GM06990 (cell line): ENCODE results near the gene CFAP61.

Experiments
- DNase-seq: peaks from one replicate; pipeline ENCODE4 v3.0.0-alpha.2; 2011; ENCODE audit not compliant: insufficient read length; ENCODE audit errors: extremely low read depth
- H3K27me3 ChIP-seq: replicated peaks from 2 replicates; pipeline ENCODE4 v1.6.0; 2011; ENCODE audit warnings: low read length; ENCODE audit not compliant: control insufficient read depth, insufficient read depth
- H3K36me3 ChIP-seq: 2 replicates; pipeline ENCODE4 v1.5.1; 2011; ENCODE audit warnings: low read length; ENCODE audit not compliant: control insufficient read depth, insufficient read depth
- H3K4me3 ChIP-seq: replicated peaks from 2 replicates; pipeline ENCODE4 v1.5.1; 2011; ENCODE audit warnings: low read depth, mild to moderate bottlenecking, control low read depth, low read length
- TF ChIP-seq, protein P1 (sequence below): IDR thresholded peaks from 2 replicates; pipeline ENCODE4 v1.5.1; 2011; ENCODE audit warnings: low read length, control low read depth, mild to moderate bottlenecking, inconsistent platforms; ENCODE audit not compliant: insufficient read depth, poor library complexity, severe bottlenecking

The CFAP61 gene

DNA sequence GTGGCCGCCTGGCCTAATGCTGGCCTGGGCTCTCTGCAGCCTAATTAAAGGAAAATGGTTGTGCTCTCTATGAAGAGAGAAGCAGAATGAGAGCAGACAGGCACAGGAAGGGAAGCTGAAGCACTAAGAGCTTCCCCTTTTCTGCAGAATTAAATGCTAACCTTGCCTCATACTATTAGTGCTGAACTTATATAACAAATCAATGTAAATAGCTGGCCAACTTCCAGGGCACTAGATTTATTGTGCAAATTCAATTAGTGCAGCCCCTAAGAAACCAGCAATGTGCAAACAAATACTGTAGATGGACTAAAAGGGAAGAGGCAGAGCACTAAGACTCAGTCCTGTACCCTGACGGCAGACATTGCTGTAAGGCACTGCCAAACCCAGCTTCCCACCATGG, 279.5 kb downstream of the CFAP61 start:
- H3K4me3 ChIP-seq: no peak overlapping the region
- no peaks in the 10 kb centered on the region for H3K36me3 ChIP-seq
- TF ChIP-seq, protein P1, sequence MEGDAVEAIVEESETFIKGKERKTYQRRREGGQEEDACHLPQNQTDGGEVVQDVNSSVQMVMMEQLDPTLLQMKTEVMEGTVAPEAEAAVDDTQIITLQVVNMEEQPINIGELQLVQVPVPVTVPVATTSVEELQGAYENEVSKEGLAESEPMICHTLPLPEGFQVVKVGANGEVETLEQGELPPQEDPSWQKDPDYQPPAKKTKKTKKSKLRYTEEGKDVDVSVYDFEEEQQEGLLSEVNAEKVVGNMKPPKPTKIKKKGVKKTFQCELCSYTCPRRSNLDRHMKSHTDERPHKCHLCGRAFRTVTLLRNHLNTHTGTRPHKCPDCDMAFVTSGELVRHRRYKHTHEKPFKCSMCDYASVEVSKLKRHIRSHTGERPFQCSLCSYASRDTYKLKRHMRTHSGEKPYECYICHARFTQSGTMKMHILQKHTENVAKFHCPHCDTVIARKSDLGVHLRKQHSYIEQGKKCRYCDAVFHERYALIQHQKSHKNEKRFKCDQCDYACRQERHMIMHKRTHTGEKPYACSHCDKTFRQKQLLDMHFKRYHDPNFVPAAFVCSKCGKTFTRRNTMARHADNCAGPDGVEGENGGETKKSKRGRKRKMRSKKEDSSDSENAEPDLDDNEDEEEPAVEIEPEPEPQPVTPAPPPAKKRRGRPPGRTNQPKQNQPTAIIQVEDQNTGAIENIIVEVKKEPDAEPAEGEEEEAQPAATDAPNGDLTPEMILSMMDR: no peak
- no peak for DNase-seq
- no peaks in the 10 kb centered on the region for H3K27me3 ChIP-seq

DNA sequence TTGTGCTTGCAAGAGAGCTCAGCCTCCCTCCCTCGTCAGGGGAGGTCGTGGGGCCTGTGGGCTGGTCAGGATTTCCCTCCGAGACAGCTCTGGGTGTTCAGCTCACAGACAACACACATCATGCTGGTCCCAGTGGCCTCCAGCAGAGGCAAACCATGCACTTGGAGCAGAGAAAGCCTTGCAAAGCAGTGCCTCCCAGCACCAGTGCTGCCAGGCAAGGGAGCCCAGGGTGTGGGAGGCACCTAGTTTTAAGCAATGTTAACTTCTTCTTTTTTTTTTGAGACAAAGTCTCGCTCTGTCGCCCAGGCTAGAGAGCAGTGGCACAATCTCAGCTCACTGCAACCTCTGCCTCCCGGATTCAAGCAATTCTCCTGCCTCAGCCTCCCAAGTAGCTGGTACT, 281.5 kb downstream of the CFAP61 start:
- H3K36me3 ChIP-seq: no peaks in the 10 kb centered on the region
- peak; percentile 28 for DNase-seq
- TF ChIP-seq, protein P1: no peak
- H3K27me3 ChIP-seq: no peaks in the 10 kb centered on the region
- H3K4me3 ChIP-seq: no peak overlapping the region

DNA sequence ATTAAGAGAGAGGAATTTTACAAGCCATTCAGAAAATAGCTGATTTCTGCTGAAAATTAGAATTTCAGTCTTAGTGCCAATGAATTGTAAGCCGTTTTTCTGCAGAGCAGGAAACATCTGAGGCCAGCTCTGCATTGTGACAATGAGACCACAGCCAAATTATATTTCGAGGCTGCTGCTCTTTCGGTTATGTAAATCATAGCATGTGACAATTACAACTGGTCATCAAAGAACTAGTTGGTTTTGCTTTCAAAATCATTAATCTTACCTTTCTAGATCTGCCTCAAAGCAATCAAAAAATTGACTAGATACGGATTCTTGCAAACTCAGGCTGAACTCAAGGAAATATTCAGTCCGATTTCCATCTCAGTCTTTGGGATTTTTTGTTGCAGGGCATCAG, 282.2 kb downstream of the CFAP61 start:
- peak overlapping the region; percentile 23 for H3K4me3 ChIP-seq
- peak; percentile 33 for DNase-seq
- H3K36me3 ChIP-seq: no peaks in the 10 kb centered on the region
- no peaks in the 10 kb centered on the region for H3K27me3 ChIP-seq
- TF ChIP-seq, protein P1: no peak

DNA sequence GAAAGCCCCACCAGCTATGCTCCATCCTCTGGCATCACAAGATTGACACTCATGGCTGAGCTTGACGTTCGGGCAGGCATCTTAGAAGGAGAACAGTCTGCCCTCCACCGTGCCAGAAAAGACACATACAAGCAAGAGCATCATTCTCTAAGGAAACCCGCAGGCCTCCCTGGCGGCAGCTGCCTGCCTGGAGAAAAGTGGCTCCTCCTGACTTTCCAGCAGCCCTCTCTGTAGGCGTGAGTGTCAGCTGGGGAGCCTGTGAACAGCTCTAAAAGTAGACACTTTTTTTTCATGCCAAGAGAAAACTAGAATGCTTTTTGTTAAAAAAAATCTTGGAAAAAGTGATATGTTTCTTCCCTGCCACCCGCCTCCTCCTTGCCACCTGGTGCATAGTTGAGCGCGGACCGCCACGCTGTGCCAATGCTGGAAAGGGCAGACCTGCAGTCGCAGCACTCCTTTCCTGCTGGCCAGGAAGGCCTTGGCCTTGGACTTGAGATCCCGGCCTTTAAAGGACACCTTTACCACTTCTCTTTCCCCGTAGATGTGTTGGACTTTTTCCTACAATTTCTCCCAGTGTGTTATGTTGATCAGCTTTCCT, 285.9 kb downstream of the CFAP61 start:
- TF ChIP-seq, protein P1: no peak
- H3K27me3 ChIP-seq: no peaks in the 10 kb centered on the region
- DNase-seq: no peak
- H3K4me3 ChIP-seq: no peak overlapping the region
- H3K36me3 ChIP-seq: no peaks in the 10 kb centered on the region

DNA sequence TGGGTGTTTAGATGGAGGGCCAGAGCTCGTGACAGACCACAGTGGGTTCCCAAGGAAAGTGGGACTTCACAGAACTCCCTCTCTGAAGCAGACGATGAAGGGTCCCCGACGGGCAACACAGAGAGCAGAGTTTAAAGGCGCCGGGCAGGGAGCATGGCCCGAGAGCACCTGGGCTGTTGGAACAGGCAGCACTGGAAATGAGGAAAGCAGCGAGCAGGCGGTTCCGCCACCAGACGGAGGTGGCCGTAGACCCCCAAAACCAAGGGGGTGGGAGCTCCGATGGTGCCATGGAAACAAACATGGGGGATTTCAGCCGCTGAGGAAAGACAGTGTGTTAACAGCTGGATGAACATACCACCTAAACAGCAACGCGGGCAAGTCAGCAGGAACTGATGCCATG, 288.1 kb downstream of the CFAP61 start:
- DNase-seq: no peak
- no peak overlapping the region for H3K4me3 ChIP-seq
- no peaks in the 10 kb centered on the region for H3K27me3 ChIP-seq
- no peaks in the 10 kb centered on the region for H3K36me3 ChIP-seq
- TF ChIP-seq, protein P1: no peak

DNA sequence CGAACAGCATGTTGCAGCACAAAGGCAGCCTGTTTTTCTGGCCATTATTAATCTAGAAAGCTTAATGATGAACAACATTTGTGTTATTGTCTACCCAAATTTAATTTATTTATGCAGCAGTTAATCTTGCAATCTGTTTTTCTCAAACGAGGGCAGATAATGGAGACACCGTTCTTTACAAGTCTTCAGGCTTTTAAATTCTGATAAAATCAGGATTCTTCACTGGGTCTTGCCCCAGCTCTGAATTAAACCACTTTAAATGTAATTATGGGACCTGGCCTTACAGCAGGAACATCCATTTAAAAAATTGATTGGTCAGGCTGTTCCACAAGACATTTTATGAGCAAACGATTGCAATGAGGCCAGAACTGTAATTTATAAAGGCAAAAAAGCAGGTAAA, 289.0 kb downstream of the CFAP61 start:
- Histone ChIP-seq H3K27me3 (no peaks in the 10 kb centered on the region), H3K4me3 (no peak overlapping the region)
- TF ChIP-seq, protein P1: no peak

More for the DNA sequence above, 289.0 kb downstream of the CFAP61 start:
- no peak for DNase-seq
- no peaks in the 10 kb centered on the region for H3K36me3 ChIP-seq
